H9 (cell line): Measurements from ENCODE around the gene CPLANE1. TPM values are rescaled to one million over a fixed set of nuclear protein-coding genes. Genes with fewer than 3 reads are reported as not detected.

Source experiments
- DNase-seq: peaks from one replicate; pipeline ENCODE4 v3.0.0-alpha.2; 2017
- H2AFZ ChIP-seq: one replicate; pipeline ENCODE4 v1.6.1; 2013; ENCODE audit warnings: mild to moderate bottlenecking, low read length, control low read depth, moderate library complexity
- H2AK5ac ChIP-seq: 2 replicates; pipeline ENCODE4 v1.6.1; 2013; ENCODE audit warnings: low read length, control low read depth, mixed read lengths; ENCODE audit not compliant: insufficient read length
- H2BK120ac ChIP-seq: one replicate; pipeline ENCODE4 v1.6.1; 2013; ENCODE audit warnings: low read depth, mild to moderate bottlenecking, low read length, control low read depth, inconsistent platforms; ENCODE audit not compliant: poor library complexity, severe bottlenecking
- H2BK12ac ChIP-seq: 2 replicates; pipeline ENCODE4 v1.6.1; 2013; ENCODE audit warnings: low read length, control low read depth, mixed read lengths, low read depth; ENCODE audit not compliant: insufficient read length
- H2BK15ac ChIP-seq: 2 replicates; pipeline ENCODE4 v1.6.1; 2013; ENCODE audit warnings: low read depth, low read length, control low read depth
- H2BK20ac ChIP-seq: one replicate; pipeline ENCODE4 v1.6.1; 2013; ENCODE audit warnings: low read depth, mild to moderate bottlenecking, low read length, control low read depth, inconsistent platforms; ENCODE audit not compliant: poor library complexity, severe bottlenecking
- H2BK5ac ChIP-seq: 2 replicates; pipeline ENCODE4 v1.6.1; 2013; ENCODE audit warnings: low read length, control low read depth, mixed read lengths; ENCODE audit not compliant: insufficient read length
- H3K14ac ChIP-seq: 2 replicates; pipeline ENCODE4 v1.6.1; 2013; ENCODE audit warnings: low read length, control low read depth; ENCODE audit not compliant: insufficient read depth
- H3K18ac ChIP-seq: 2 replicates; pipeline ENCODE4 v1.6.1; 2013; ENCODE audit warnings: low read depth, mild to moderate bottlenecking, mixed read lengths, low read length, control low read depth; ENCODE audit not compliant: insufficient read length
- H3K23ac ChIP-seq: 2 replicates; pipeline ENCODE4 v1.6.1; 2013; ENCODE audit warnings: low read length, control low read depth, mixed read lengths, low read depth; ENCODE audit not compliant: insufficient read length
- H3K23me2 ChIP-seq: 2 replicates; pipeline ENCODE4 v1.6.1; 2013; ENCODE audit warnings: low read depth, mild to moderate bottlenecking, mixed read lengths, low read length, control low read depth; ENCODE audit not compliant: insufficient read length, poor library complexity, severe bottlenecking
- H3K27ac ChIP-seq: 2 replicates; pipeline ENCODE4 v1.5.1; 2013; ENCODE audit warnings: low read length, control low read depth, mixed read lengths, low read depth; ENCODE audit not compliant: insufficient read length
- H3K27me3 ChIP-seq: 2 replicates; pipeline ENCODE4 v1.6.1; 2013; ENCODE audit warnings: low read length, control low read depth, inconsistent platforms; ENCODE audit not compliant: insufficient read depth
- H3K4ac ChIP-seq: 2 replicates; pipeline ENCODE4 v1.6.1; 2013; ENCODE audit warnings: low read depth, mild to moderate bottlenecking, control low read depth, inconsistent platforms, low read length, moderate library complexity
- H3K4me1 ChIP-seq: 2 replicates; pipeline ENCODE4 v1.6.1; 2013; ENCODE audit warnings: low read length, control low read depth, inconsistent platforms; ENCODE audit not compliant: insufficient read depth
- H3K4me2 ChIP-seq: 2 replicates; pipeline ENCODE4 v1.6.1; 2013; ENCODE audit warnings: low read length, control low read depth, mixed read lengths; ENCODE audit not compliant: insufficient read length, insufficient read depth
- H3K56ac ChIP-seq: 2 replicates; pipeline ENCODE4 v1.6.1; 2013; ENCODE audit warnings: low read depth, mild to moderate bottlenecking, mixed read lengths, low read length, control low read depth; ENCODE audit not compliant: insufficient read length
- H3K79me1 ChIP-seq: 2 replicates; pipeline ENCODE4 v1.6.1; 2013; ENCODE audit warnings: low read depth, mild to moderate bottlenecking, moderate library complexity, low read length, control low read depth, inconsistent platforms; ENCODE audit not compliant: insufficient read depth, poor library complexity, severe bottlenecking
- H3K79me2 ChIP-seq: 2 replicates; pipeline ENCODE4 v1.6.1; 2013; ENCODE audit warnings: low read length, control low read depth, inconsistent platforms; ENCODE audit not compliant: insufficient read depth
- H3K9ac ChIP-seq: 2 replicates; pipeline ENCODE4 v1.6.1; 2013; ENCODE audit warnings: low read length, control low read depth, mixed read lengths; ENCODE audit not compliant: insufficient read length; ENCODE audit errors: extremely low read depth
- H3K9me3 ChIP-seq: one replicate; pipeline ENCODE4 v1.6.1; 2013; ENCODE audit warnings: low read depth, low read length, inconsistent platforms; ENCODE audit not compliant: control insufficient read depth
- H3T11ph ChIP-seq: one replicate; pipeline ENCODE4 v1.6.1; 2013; ENCODE audit warnings: mild to moderate bottlenecking, low read length, control low read depth, inconsistent platforms
- H4K20me1 ChIP-seq: one replicate; pipeline ENCODE4 v1.6.1; 2013; ENCODE audit not compliant: control insufficient read depth, insufficient read length, insufficient read depth
- H4K5ac ChIP-seq: 2 replicates; pipeline ENCODE4 v1.6.1; 2013; ENCODE audit warnings: low read depth, mild to moderate bottlenecking, mixed read lengths, low read length, control low read depth; ENCODE audit not compliant: insufficient read length
- H4K8ac ChIP-seq: replicated peaks from 2 replicates; pipeline ENCODE4 v1.6.1; 2013; ENCODE audit warnings: low read length, control low read depth, mixed read lengths, low read depth; ENCODE audit not compliant: insufficient read length
- H4K91ac ChIP-seq: 2 replicates; pipeline ENCODE4 v1.6.1; 2013; ENCODE audit warnings: low read depth, mild to moderate bottlenecking, moderate library complexity, mixed read lengths, low read length, control low read depth; ENCODE audit not compliant: insufficient read length
- H3K27ac Mint-ChIP-seq, 3 experiments: 2 replicates in 2 of 3; 3 replicates in 1 of 3; pipeline ENCODE4 v1.8.0; 2020 to 2021; ENCODE audit warnings: mixed read lengths in 3 of 3, mild to moderate bottlenecking in 1 of 3, moderate library complexity in 1 of 3
- H3K27me3 Mint-ChIP-seq: 2 replicates; pipeline ENCODE4 v1.8.0; 2021; ENCODE audit warnings: low read depth, mild to moderate bottlenecking, moderate library complexity, mixed read lengths
- H3K36me3 Mint-ChIP-seq, 3 experiments: 2 replicates in 2 of 3; 3 replicates in 1 of 3; pipeline ENCODE4 v1.8.0; 2020 to 2021; ENCODE audit warnings: low read depth in 3 of 3, mixed read lengths in 3 of 3; ENCODE audit not compliant: insufficient read depth in 1 of 3
- H3K4me1 Mint-ChIP-seq, 2 experiments: 2 replicates each; pipeline ENCODE4 v1.8.0; 2020; ENCODE audit warnings: mixed read lengths in 2 of 2
- H3K4me3 Mint-ChIP-seq, 2 experiments: 2 replicates in 1 of 2; 3 replicates in 1 of 2; pipeline ENCODE4 v1.8.0; 2020 to 2021; ENCODE audit warnings: mild to moderate bottlenecking in 2 of 2, mixed read lengths in 2 of 2, moderate library complexity in 1 of 2
- H3K9me3 Mint-ChIP-seq, 2 experiments: 2 replicates in 1 of 2; 3 replicates in 1 of 2; pipeline ENCODE4 v1.8.0; 2020; ENCODE audit warnings: mild to moderate bottlenecking in 2 of 2, mixed read lengths in 2 of 2, moderate library complexity in 1 of 2
- WGBS: extraction: QIAGEN DNeasy Blood & Tissue Kit; methylation state at CpG from one replicate; pipeline ENCODE4 v1.1.7; 2013; ENCODE audit warnings: missing lambda C conversion rate, low lambda C conversion rate, mixed read lengths; ENCODE audit not compliant: insufficient read length; ENCODE audit errors: extremely low coverage; 5-methylcytosine and 5-hydroxymethylcytosine counted together
- total RNA-seq: library from RNA; stranded (reverse); gene quantifications from 2 replicates; pipeline ENCODE4 v1.2.1, GENCODE V29; 2021
- TF ChIP-seq, protein P1 (sequence below): fragments of 200-600 bp; sonication (generic); conservative IDR thresholded peaks from 3 replicates; pipeline ENCODE4 v1.8.0; 2021; ENCODE audit warnings: antibody characterized with exemption, mild to moderate bottlenecking

Gene CPLANE1
- total RNA-seq, 1 experiment from 2014 or later, result 11.6 TPM

DNA sequence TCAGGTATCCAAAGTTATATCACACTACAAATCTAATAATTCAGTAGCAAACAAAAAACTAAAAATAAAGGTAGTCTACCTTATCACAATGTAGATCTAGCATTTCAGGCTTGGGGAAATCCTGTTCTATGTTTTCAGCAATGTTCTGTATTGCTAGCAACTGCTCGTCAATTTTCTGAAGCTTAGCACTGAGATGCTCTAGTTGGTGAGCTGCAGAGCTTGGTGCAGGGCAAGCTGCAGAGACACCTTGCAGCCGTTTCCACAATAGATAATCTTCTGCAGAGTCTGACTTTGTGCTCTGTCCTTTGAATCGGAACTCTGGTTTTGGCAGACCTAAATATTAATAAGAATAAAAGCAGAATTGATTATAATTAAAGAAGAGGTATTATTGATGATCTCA lies 95.5 kb downstream of the CPLANE1 start:
- Histone ChIP-seq H2BK5ac (no peak overlapping the region), H3K4ac (no peak overlapping the region), H2AFZ (no peak overlapping the region), H3K27me3 (no peaks in the 10 kb centered on the region), H3K18ac (no peak overlapping the region), H4K20me1 (no peaks in the 10 kb centered on the region), H2AK5ac (no peak overlapping the region), H3K4me2 (no peak overlapping the region), H2BK15ac (no peak overlapping the region), H3K4me1 (no peaks in the 10 kb centered on the region), H4K91ac (no peak overlapping the region), H4K5ac (no peak overlapping the region), H3K27ac (no peak overlapping the region), H2BK12ac (no peak overlapping the region), H4K8ac (no peak overlapping the region), H3K9ac (no peak overlapping the region), H3K23me2 (no peaks in the 10 kb centered on the region), H3K79me2 (no peaks in the 10 kb centered on the region), H3K9me3 (no peaks in the 10 kb centered on the region), H3K14ac (no peak overlapping the region), H3K56ac (no peak overlapping the region), H3K79me1 (no peaks in the 10 kb centered on the region), H3K23ac (no peak overlapping the region), H3T11ph (no peak overlapping the region), H2BK120ac (no peak overlapping the region), H2BK20ac (no peak overlapping the region)
- TF ChIP-seq, protein P1, sequence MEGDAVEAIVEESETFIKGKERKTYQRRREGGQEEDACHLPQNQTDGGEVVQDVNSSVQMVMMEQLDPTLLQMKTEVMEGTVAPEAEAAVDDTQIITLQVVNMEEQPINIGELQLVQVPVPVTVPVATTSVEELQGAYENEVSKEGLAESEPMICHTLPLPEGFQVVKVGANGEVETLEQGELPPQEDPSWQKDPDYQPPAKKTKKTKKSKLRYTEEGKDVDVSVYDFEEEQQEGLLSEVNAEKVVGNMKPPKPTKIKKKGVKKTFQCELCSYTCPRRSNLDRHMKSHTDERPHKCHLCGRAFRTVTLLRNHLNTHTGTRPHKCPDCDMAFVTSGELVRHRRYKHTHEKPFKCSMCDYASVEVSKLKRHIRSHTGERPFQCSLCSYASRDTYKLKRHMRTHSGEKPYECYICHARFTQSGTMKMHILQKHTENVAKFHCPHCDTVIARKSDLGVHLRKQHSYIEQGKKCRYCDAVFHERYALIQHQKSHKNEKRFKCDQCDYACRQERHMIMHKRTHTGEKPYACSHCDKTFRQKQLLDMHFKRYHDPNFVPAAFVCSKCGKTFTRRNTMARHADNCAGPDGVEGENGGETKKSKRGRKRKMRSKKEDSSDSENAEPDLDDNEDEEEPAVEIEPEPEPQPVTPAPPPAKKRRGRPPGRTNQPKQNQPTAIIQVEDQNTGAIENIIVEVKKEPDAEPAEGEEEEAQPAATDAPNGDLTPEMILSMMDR, result no peak
- Mint-ChIP-seq H3K4me1 (no peaks in the 10 kb centered on the region), H3K9me3 (no peaks in the 10 kb centered on the region), H3K4me3 (no peak overlapping the region), H3K36me3 (no peaks in the 10 kb centered on the region; a peak in 1 of 7 replicates), H3K27me3 (no peaks in the 10 kb centered on the region), H3K27ac (no peak overlapping the region)
- no CpG with 5 or more reads among the region's 3 CpGs for WGBS
- no peak for DNase-seq
